Adrenal gland (tissue), 12 donors: ENCODE measurements around the gene TBC1D22A. TPM values are rescaled to one million over a fixed set of nuclear protein-coding genes. Genes with fewer than 3 reads are reported as not detected.
A peak's percentile ranks its signal among the peaks of the same experiment; 100 is the strongest.

Source experiments
- DNase-seq, 7 donors: peaks; one replicate each; pipeline ENCODE4 v3.0.0-alpha.2; 2019 to 2020
- H3K27ac ChIP-seq, 5 donors: fragments of 200-600 bp; sonication (generic) in 4 of 5; 1 replicate in 3 of 5; 2 replicates in 2 of 5; pipeline versions ENCODE4 v1.5.1 to v1.8.0; 2016 to 2020; ENCODE audit warnings: mild to moderate bottlenecking in 1 of 5
- H3K27me3 ChIP-seq: fragments of 200-600 bp; 2 replicates; pipeline ENCODE4 v1.8.0; 2021
- H3K36me3 ChIP-seq, 2 donors: fragments of 200-600 bp; replicated peaks in 1 of 2; 1 replicate in 1 of 2; 2 replicates in 1 of 2; pipeline versions ENCODE4 v1.5.1 to v1.8.0; 2018 to 2022
- H3K4me1 ChIP-seq, 2 donors: fragments of 200-600 bp; replicated peaks in 1 of 2; 1 replicate in 1 of 2; 2 replicates in 1 of 2; pipeline versions ENCODE4 v1.5.1 to v1.8.0; 2018 to 2021
- H3K4me3 ChIP-seq, 4 donors: fragments of 200-600 bp; sonication (generic) in 3 of 4; one replicate each; pipeline ENCODE4 v1.5.1; 2016 to 2018
- H3K9me3 ChIP-seq, 3 donors: fragments of 200-600 bp; sonication (generic) in 1 of 3; replicated peaks in 1 of 3; 1 replicate in 2 of 3; 2 replicates in 1 of 3; pipeline versions ENCODE4 v1.5.1 to v1.8.0; 2016 to 2021
- POLR2A ChIP-seq, 2 donors: fragments of 450-650 bp; IDR thresholded peaks; one replicate each; pipeline ENCODE4 v1.6.1; 2017; ENCODE audit warnings: antibody characterized with exemption in 2 of 2, mild to moderate bottlenecking in 2 of 2, moderate library complexity in 1 of 2
- WGBS, 4 donors: extraction: QIAGEN DNeasy Blood & Tissue Kit in 2 of 4; methylation state at CpG; one replicate each; pipeline versions ENCODE4 v1.1.5 to v1.1.7; 2013 to 2017; 5-methylcytosine and 5-hydroxymethylcytosine counted together
- intact Hi-C, 2 donors: fragments of 100-400 bp; cut with DNase I; formaldehyde crosslinking; loops; one replicate each; pipeline versions ENCODE4 v1.14.1 to v1.15.0; 2022 to 2023
- polyA plus RNA-seq, 3 donors: library from polyadenylated mRNA; stranded (reverse); fragments of 200-250 nt in 2 of 3; fragments of 350-450 nt in 1 of 3; fragmentation: Illumina TruSeq in 1 of 3; extraction: RNeasy Lipid Tissue Mini Kit (QIAGEN cat#74804) in 1 of 3; gene quantifications; one replicate each; pipeline ENCODE4 v1.2.3, GENCODE V29; 2013 to 2014
- total RNA-seq, 9 donors: library from RNA; depleted of rRNA in 4 of 9; stranded (reverse); fragments of >200 nt in 4 of 9; fragments of 120-200 nt in 1 of 9; fragmentation: NEBNext Ultra II Directional in 1 of 9; extraction: Animal tissue kit (Norgen Biotek cat#: 25700) in 1 of 9; gene quantifications; one replicate each; pipeline versions ENCODE4 v1.1.0 to v1.2.4, GENCODE V29; 2013 to 2023
- TF ChIP-seq, protein P1 (sequence below), 6 experiments: fragments of 450-650 bp in 4 of 6; fragments of 200-600 bp in 2 of 6; sonication (generic) in 1 of 6; IDR thresholded peaks; 1 replicate in 5 of 6; 2 replicates in 1 of 6; pipeline versions ENCODE4 v1.5.1 to v1.8.0; 2016 to 2021; ENCODE audit warnings: antibody characterized with exemption in 6 of 6, mild to moderate bottlenecking in 2 of 6, moderate library complexity in 1 of 6
- donor health status: healthy with polysubstance abuse.
- donor health status: Bipolar disorder and iron deficiency.
- donor health status: DM: yes; HTN: yes; CAD: no.
- donor health status: DM: no; HTN: no; CAD: no.
- donor health status: DM: no; HTN: no; CAD: no.
- donor health status: DM: yes; HTN: yes; CAD: no.

Gene TBC1D22A
- total and polyA plus RNA-seq, 12 donors: 11.5 to 44.2 (median 28.1) TPM

DNA sequence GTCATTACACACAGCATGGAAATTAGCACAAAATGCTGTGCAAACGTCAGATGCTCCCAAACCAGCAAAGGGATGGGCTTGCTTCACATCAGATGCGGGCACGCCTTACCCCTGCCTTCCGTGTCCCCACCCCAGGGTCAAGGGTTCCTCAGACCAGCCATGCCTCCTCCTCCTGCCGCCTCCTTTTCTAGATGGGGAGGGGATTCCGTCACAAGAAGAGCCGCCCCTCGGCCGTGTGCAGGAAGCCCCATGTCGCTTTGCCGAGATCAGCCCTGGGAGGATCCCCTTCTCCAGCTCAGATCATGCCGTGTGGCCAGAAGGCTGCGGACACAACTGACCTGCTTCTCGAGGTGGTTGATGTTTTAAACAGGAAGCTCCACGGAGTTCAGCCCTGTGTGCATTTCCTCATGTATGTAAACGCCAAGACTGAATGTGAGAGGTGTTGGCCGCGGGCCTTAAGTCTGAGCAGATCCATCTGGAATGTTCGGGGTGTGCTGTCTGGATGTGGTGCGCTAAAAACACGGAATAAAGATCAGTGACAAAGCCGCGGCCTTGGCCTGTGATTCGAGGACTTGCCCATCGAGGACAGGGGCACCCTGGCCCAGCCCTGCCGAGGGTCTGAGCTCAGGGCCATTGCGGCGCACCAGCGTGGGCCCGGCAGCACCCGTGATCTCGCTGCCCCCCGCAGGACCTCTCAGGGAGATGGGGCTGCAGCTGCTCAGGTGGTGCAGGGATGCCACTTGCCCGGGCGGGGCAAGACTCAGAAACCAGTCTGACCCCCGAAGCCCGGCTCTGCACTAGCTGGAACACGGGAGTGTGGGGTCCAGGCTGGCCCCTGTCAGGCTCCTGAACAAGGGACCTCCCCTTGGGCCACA is 412.9 kb downstream of the TBC1D22A start:
- Histone ChIP-seq H3K36me3 (no peaks in the 10 kb centered on the region), H3K4me3 (no peak overlapping the region)
- DNase-seq: peak; percentile 11 to 60 (median 27)

DNA sequence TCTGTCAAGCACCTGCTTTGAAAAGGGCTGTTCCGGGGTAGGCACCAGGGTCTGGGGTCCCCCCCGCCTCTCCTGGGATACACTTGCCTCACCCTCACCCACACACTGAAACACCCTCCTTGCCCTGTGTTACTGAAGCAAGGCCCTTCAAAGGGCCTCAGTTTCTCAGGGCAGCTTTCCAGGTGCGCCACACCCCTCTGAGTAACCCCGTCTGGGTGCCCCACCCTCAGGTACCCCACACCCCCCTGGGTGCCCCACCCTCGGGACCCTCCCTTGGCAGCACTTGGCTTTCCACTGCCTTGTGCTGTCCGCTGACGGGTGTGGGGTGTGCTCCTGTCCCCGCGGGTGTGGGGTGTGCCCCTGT is 413.6 kb downstream of the TBC1D22A start:
- Histone ChIP-seq H3K36me3 (no peaks in the 10 kb centered on the region), H3K4me3 (no peak overlapping the region), H3K27ac (no peak overlapping the region), H3K27me3 (no peaks in the 10 kb centered on the region), H3K9me3 (no peaks in the 10 kb centered on the region), H3K4me1 (no peaks in the 10 kb centered on the region)
- intact Hi-C loops: no loop called here
- 71 to 100% (median 81%) methylated on average over 1 to 9 of the region's 9 CpGs for WGBS, 4 donors
- peak in 5 of 7 donors; percentile 10 to 27 (median 11) for DNase-seq
- TF ChIP-seq POLR2A (IDR thresholded peaks at IDR 0.05): no peak
- TF ChIP-seq, protein P1, sequence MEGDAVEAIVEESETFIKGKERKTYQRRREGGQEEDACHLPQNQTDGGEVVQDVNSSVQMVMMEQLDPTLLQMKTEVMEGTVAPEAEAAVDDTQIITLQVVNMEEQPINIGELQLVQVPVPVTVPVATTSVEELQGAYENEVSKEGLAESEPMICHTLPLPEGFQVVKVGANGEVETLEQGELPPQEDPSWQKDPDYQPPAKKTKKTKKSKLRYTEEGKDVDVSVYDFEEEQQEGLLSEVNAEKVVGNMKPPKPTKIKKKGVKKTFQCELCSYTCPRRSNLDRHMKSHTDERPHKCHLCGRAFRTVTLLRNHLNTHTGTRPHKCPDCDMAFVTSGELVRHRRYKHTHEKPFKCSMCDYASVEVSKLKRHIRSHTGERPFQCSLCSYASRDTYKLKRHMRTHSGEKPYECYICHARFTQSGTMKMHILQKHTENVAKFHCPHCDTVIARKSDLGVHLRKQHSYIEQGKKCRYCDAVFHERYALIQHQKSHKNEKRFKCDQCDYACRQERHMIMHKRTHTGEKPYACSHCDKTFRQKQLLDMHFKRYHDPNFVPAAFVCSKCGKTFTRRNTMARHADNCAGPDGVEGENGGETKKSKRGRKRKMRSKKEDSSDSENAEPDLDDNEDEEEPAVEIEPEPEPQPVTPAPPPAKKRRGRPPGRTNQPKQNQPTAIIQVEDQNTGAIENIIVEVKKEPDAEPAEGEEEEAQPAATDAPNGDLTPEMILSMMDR (IDR thresholded peaks at IDR 0.05): no peak

More for the DNA sequence above, 412.9 kb downstream of the TBC1D22A start:
- Histone ChIP-seq H3K27me3 (no peaks in the 10 kb centered on the region), H3K4me1 (no peaks in the 10 kb centered on the region), H3K27ac (peak overlapping the region in 2 of 5 donors; percentile 2 to 9), H3K9me3 (no peaks in the 10 kb centered on the region)
- intact Hi-C loops: no loop called here
- TF ChIP-seq, protein P1 (IDR thresholded peaks at IDR 0.05): no peak
- WGBS, 4 donors: 60 to 88% (median 78%) methylated on average over 13 to 38 of the region's 38 CpGs

DNA sequence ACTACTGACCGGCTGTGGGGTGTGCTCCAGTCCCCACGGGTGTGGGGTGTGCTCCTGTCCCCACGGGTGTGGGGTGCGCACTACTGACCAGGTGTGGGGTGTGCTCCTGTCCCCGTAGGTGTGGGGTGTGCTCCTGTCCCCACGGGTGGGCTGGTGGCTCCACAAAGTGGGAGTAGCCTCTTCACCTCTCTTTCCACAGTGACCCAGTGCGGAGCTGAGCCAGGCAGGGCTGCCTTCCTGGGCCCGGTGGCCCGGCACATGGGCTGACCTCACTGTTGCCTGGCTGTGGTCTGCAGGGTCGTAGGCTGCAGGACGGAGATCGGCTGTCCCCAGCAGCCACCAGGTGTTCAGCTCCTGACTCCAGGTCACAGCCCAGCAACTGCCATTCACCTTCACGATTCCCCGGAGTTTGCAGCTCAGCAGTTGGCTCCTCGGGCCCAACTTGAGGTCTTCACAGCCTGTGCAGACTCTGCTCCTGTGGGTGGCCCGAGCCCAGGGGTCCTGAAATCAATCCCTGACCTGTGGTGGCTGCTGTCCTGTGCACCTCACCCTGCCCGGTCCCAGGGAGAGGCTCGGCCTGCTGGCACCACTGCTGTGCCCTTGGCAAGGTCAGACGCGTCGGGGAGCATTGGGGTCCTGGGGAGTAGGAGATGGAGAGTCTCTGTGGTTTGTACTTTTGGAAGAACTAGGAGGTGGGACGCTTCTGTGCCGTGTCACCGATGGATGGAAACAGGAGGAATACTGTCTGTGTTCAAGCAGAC is 414.3 kb downstream of the TBC1D22A start:
- H3K4me1 ChIP-seq: no peaks in the 10 kb centered on the region
- H3K36me3 ChIP-seq: no peaks in the 10 kb centered on the region
- intact Hi-C loops: no loop called here
- no peaks in the 10 kb centered on the region for H3K9me3 ChIP-seq
- TF ChIP-seq POLR2A (IDR thresholded peaks at IDR 0.05): no peak
- TF ChIP-seq, protein P1 (IDR thresholded peaks at IDR 0.05): no peak
- H3K27ac ChIP-seq: no peak overlapping the region
- DNase-seq: peak in 5 of 7 donors; percentile 6 to 31 (median 9)
- no peaks in the 10 kb centered on the region for H3K27me3 ChIP-seq
- WGBS, 4 donors: 90 to 94% (median 92%) methylated on average over 12 to 24 of the region's 24 CpGs
- no peak overlapping the region for H3K4me3 ChIP-seq

DNA sequence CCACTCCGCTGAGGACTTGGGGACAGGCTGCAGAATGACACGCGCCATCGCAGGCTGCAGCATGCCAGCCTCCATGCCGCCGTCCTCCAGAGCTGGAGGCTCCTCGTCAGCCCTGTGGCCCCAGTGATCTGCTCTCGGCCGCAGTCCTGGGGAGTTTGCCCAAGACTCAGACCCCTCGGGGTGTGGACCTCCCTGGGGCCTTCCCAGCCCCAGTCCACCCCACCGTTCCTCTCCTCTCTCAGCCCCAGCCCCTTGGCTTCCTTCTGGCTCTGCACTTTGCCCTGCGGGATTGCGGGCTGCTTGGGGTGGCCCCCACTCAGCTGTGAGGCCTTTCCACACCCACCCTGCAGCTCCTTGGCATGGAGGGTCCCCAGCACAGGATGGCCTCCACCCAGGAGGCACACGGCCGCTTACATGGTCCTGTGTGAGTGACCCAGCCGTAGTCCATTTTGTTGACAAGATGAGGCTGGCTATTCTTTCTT is 414.9 kb downstream of the TBC1D22A start:
- intact Hi-C loops: no loop called here
- H3K4me3 ChIP-seq: no peak overlapping the region
- no peaks in the 10 kb centered on the region for H3K4me1 ChIP-seq
- WGBS, 4 donors: 94 to 97% (median 96%) methylated on average over 12 to 16 of the region's 16 CpGs
- no peak for TF ChIP-seq POLR2A (IDR thresholded peaks at IDR 0.05)
- TF ChIP-seq, protein P1 (IDR thresholded peaks at IDR 0.05): no peak
- DNase-seq: peak in 3 of 7 donors; percentile 4 to 15 (median 7)
- H3K27me3 ChIP-seq: no peaks in the 10 kb centered on the region
- no peaks in the 10 kb centered on the region for H3K9me3 ChIP-seq
- H3K36me3 ChIP-seq: no peaks in the 10 kb centered on the region
- H3K27ac ChIP-seq: no peak overlapping the region
